ENCODE measurements around the gene MARCHF11. TPM values are rescaled to one million over a fixed set of nuclear protein-coding genes. Genes with fewer than 3 reads are reported as not detected.

MARCHF11 gene, protein sequence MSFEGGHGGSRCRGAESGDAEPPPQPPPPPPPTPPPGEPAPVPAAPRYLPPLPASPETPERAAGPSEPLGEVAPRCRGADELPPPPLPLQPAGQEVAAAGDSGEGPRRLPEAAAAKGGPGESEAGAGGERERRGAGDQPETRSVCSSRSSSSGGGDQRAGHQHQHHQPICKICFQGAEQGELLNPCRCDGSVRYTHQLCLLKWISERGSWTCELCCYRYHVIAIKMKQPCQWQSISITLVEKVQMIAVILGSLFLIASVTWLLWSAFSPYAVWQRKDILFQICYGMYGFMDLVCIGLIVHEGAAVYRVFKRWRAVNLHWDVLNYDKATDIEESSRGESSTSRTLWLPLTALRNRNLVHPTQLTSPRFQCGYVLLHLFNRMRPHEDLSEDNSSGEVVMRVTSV
- total RNA-seq: not detected

DNA sequence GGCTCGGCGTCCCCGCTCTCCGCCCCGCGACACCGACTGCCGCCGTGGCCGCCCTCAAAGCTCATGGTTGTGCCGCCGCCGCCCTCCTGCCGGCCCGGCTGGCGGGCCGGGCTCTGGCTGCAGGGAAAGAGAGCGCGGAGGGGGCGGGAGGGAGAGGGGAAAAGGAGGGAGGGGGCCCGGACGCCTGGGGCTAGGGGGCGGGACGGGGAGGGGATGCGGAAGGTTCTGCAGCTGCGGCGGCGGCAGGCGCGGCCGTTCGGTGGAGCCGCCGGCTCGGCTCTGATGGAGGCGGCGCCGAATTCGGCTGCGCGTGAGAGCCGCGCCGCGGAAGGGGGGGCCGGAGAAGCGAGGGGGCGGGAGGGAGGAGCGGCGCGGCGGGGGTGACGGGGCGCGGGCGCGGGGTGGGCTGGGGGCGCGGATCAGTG is at the start of gene MARCHF11:
MARCHF11 (minus strand) TSS at position 281 of the 425 bp plus-strand sequence; CDS start at position 65, 216 bp downstream.
- Mint-ChIP-seq H3K4me1 (peaks cover 3% of the 10 kb centered on the region), H3K27ac (no peak within 1 kb of the TSS), H3K36me3 (peaks cover 3% of the 10 kb centered on the region), H3K4me3 (no peak within 1 kb of the TSS), H3K27me3 (peaks cover 51% of the 10 kb centered on the region), H3K9me3 (peaks cover 2% of the 10 kb centered on the region)
- DNase-seq: no peak

DNA sequence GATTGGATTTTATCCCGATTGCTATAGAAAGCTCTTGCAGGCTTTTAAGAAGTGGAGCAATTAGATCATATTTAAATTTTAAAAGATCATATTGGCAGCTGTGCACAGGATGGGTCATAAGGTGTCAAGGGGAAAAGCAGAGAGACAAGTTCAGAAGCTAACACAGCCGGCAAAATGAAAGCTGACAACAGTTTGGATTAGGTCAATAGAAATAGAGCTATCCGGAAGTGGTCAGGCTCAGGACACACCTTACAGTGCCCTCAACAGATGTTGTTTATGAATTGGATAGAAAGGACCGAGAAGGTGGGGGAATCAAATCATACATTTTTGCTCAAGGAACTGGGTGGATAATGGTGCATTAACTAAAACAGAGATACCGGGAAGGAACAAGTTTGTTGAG is 46.3 kb upstream of the MARCHF11 start:
- no peaks in the 10 kb centered on the region for H3K4me1 Mint-ChIP-seq
- DNase-seq: no peak
- H3K36me3 Mint-ChIP-seq: no peaks in the 10 kb centered on the region
- no peaks in the 10 kb centered on the region for H3K27me3 Mint-ChIP-seq
- H3K27ac Mint-ChIP-seq: no peak overlapping the region
- H3K9me3 Mint-ChIP-seq: no peaks in the 10 kb centered on the region
- H3K4me3 Mint-ChIP-seq: no peak overlapping the region

DNA sequence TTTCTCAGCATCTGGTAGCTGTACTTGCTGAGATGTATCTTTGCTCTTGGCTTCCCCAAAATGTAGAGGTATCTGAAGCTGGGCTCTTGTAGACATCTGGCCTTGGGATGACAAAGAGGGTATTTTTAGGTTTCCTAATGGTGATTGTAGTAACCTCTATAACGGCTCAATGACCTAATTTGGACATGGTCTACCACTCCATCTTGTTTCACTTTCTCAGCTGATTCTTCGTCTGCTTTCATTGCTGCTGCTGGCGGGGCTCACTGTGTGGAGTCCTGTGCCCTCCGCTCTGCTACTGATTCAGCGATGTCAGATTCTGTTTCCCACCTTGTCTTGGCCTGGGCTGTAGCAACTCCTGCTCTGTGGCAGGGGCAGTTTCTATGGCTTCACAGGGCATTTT is 12.7 kb upstream of the MARCHF11 start:
- no peaks in the 10 kb centered on the region for H3K4me1 Mint-ChIP-seq
- H3K4me3 Mint-ChIP-seq: no peak overlapping the region
- peaks cover 4% of the 10 kb centered on the region for H3K9me3 Mint-ChIP-seq
- peaks cover 6% of the 10 kb centered on the region for H3K27me3 Mint-ChIP-seq
- H3K36me3 Mint-ChIP-seq: no peaks in the 10 kb centered on the region
- no peak overlapping the region for H3K27ac Mint-ChIP-seq
- DNase-seq: no peak

DNA sequence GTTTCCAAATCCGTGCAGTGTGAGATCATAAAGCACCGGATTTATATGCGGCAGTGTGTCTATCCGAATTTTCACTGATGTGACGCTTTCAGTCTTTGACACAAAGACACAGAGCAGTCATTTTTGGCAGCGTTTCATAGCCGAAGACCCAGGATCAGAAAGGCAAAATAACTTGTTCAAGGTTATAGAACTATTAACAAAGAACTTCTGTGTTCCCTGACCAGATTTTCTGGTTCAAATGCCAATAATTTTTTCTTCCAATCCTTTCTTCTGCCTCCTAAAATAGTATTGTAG is 1.1 kb upstream of the MARCHF11 start:
- Mint-ChIP-seq H3K9me3 (peaks cover 2% of the 10 kb centered on the region), H3K36me3 (peaks cover 3% of the 10 kb centered on the region), H3K27ac (no peak overlapping the region), H3K27me3 (peaks cover 51% of the 10 kb centered on the region), H3K4me3 (no peak overlapping the region), H3K4me1 (peaks cover 3% of the 10 kb centered on the region)
- DNase-seq: no peak

DNA sequence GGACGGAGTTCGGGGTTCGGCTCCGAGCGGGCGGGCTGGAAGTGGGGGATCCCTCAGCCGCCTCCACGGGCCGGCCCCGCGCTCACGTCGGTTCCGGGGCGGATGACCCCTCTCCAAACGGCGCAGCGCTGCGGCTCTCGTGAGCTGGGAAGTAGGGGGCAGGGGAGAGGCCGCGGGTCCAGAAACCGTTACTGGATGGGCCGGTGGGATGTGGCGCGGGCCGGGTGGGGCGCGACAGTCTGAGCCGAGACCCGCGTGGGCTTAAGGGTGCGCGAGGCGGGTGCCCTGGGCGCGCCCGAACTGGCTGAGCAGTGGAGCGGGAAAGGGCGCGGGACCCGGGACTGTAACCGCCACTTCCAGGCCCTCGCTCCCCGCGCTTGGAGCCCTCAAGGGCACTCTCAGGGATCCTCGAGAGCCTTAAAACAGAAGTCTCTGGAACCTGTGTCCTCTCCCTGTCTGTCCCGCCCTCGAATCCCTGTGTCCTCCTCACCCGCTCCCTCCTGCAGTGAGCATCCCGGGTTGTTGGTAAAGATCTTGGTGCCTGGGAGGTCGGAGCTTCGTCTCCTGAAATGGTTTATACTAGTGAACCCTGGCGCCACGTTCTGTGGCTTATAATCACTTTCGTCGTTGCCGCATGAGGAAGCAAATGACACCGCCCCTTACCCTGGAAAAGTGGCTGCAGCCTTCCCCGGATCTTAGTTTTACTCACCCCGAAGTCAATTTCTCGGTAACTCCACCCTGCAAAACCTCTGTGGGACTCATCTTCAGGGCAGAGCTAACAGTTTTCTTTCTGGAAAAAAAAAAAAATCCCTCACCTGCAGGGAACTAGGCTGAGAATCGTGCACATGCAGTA is 571 bp upstream of the MARCHF11 start:
- Mint-ChIP-seq H3K4me1 (peaks cover 3% of the 10 kb centered on the region), H3K27ac (no peak overlapping the region), H3K4me3 (no peak overlapping the region), H3K36me3 (peaks cover 3% of the 10 kb centered on the region), H3K27me3 (peaks cover 51% of the 10 kb centered on the region), H3K9me3 (peaks cover 2% of the 10 kb centered on the region)
- DNase-seq: no peak

DNA sequence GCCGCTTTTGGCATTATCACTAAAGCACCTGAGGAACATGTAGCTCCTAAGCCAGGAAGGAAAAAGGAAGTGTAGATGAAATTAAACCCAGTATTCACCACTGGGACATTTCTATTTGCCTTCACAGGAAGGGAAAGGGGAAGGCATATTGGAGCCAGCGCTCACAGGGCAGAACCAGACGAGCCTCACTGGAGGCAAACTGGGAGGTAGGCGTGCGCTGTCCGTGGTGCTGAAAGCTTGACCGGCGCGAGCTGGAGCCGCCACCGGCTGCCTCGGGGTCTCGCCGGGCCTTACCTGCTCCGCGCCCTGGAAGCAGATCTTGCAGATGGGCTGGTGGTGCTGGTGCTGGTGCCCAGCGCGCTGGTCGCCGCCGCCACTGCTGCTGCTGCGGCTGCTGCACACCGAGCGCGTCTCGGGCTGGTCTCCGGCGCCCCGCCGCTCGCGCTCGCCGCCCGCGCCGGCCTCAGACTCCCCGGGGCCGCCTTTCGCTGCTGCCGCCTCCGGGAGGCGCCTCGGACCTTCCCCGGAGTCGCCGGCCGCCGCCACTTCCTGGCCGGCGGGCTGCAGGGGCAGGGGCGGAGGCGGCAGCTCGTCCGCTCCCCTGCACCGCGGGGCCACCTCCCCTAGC is 732 bp downstream of the MARCHF11 start:
- Mint-ChIP-seq H3K36me3 (peaks cover 3% of the 10 kb centered on the region), H3K27me3 (peaks cover 51% of the 10 kb centered on the region), H3K4me3 (no peak overlapping the region), H3K27ac (no peak overlapping the region), H3K9me3 (peaks cover 2% of the 10 kb centered on the region), H3K4me1 (peaks cover 3% of the 10 kb centered on the region)
- peak; percentile 31 for DNase-seq

DNA sequence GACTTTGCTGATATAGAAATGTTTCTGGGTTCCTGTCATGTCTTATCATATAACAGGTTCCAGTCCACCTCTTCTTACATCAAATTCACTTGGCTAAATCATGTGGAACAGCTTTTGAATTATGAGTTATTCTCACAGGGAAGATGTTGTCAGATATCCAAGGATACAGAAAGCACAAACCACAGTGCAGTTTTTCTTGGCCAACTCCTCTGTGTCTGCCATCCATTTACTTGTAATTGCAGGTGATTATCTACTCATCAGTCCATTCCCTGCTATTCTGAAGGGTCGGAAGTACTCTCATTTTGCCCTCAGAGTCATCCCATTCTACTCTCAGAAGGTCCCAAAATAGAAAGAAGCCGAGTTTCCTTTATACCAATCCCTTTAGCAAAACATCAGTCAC is 10.0 kb downstream of the MARCHF11 start:
- H3K9me3 Mint-ChIP-seq: no peaks in the 10 kb centered on the region
- no peaks in the 10 kb centered on the region for H3K4me1 Mint-ChIP-seq
- no peak for DNase-seq
- H3K27me3 Mint-ChIP-seq: peaks cover 10% of the 10 kb centered on the region
- H3K27ac Mint-ChIP-seq: no peak overlapping the region
- H3K4me3 Mint-ChIP-seq: no peak overlapping the region
- H3K36me3 Mint-ChIP-seq: no peaks in the 10 kb centered on the region

DNA sequence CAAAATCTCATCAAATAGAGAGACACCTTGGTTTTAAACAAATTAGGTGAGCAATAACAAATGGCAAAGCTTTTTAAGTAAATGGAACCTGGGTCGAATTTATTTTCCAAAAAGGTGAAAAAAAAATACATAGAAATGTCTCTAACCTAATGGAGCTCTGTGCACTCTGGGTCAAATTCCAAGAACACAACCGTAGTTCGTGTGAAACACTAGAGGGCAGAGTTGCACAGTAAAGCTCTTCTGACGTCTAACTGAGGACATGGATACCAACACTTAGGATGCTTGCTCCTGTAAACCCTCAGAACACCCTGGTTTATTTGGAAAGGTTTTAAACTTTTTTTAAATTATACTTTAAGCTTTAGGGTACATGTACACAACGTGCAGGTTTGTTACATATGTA is 18.9 kb downstream of the MARCHF11 start:
- no peaks in the 10 kb centered on the region for H3K9me3 Mint-ChIP-seq

DNA sequence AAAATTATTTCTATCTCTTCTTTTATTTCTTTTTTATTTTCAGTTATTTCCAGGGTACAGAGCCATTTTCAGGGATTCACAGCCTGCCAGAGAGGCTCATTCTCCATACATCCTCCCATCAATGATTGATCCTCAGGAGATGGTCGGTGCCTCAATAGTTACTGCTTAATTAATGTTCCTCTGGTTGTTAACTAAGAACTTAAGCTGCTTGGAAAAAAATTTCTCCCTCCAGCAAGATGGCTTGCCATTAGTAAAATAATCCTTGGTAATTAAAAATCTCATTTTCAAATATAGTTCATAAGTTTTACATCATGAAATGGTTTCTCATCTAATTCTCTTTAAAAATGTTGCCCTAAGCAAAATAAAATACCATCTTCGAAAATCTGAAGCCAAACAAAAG is 20.0 kb downstream of the MARCHF11 start:
- Mint-ChIP-seq H3K36me3 (no peaks in the 10 kb centered on the region), H3K9me3 (no peaks in the 10 kb centered on the region), H3K27me3 (peaks cover 5% of the 10 kb centered on the region), H3K4me3 (no peak overlapping the region), H3K4me1 (no peaks in the 10 kb centered on the region), H3K27ac (no peak overlapping the region)
- DNase-seq: no peak

More for the DNA sequence above, 18.9 kb downstream of the MARCHF11 start:
- Mint-ChIP-seq H3K4me1 (no peaks in the 10 kb centered on the region), H3K36me3 (no peaks in the 10 kb centered on the region), H3K27me3 (peaks cover 5% of the 10 kb centered on the region), H3K4me3 (no peak overlapping the region), H3K27ac (no peak overlapping the region)
- DNase-seq: no peak

DNA sequence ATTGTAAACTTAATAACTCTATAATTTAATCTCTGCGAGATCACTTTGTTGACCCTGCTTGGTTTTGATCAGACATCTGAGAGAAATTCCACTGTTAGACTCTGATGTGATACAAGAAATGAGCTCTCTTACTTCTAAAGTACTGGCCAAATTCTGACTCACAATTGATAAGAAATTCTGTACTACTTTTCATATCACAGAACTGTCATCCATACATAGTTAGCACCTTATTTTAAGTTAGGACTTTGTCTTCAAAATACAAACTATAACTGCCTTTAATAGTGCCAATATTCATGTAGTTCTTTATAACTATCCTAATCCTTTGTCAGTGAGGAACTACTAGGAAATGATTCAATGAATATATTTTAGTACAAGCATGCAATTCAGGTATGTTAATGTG is 23.4 kb downstream of the MARCHF11 start:
- Mint-ChIP-seq H3K9me3 (no peaks in the 10 kb centered on the region), H3K36me3 (no peaks in the 10 kb centered on the region), H3K4me3 (no peak overlapping the region), H3K27ac (no peak overlapping the region), H3K4me1 (no peaks in the 10 kb centered on the region), H3K27me3 (peaks cover 5% of the 10 kb centered on the region)
- DNase-seq: no peak

DNA sequence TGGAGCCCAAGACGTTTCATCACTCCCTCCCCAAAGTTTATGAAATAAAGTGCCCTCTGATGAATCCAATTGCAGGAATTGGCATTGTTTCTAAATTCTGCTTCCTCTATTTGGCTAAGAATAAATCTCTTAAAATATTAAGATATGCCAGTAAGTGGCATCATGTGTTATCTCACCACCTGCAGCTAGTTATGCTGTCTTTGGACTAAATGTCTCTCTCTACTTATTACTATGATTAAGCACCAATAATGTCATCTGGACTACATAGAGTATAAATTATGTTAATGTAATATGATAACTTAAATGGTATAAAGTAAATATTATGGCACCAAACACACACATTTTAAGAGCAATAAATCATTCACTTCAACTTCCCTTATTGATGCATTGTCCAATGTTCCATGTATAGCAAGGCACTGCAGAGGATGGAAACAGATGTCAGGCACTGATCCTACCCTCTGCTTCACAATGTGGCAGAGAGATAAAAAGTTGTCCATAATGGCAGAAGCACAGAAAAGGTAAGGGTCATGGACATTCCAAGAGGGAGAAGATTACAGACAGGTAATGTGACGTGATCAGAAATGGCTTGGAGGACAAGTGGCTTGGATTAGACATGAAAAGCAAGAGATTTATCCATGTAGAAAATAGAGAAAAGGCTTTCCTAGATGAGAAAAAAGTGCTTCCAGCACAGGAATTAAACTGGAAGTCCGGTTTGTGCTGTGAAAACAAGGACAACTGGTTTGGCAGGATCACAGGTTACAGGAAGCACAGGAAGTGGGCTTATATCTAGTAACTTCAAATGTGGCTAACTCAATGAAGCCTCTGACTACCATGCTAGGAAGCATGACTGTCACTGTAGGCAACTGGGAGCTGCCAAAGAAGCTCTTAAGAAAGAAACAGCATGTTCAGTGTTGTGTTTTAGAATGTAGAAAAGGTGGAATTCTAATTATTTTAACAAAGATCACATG is 26.7 kb downstream of the MARCHF11 start:
- Mint-ChIP-seq H3K27ac (no peak overlapping the region), H3K27me3 (peaks cover 5% of the 10 kb centered on the region), H3K36me3 (no peaks in the 10 kb centered on the region), H3K4me1 (no peaks in the 10 kb centered on the region), H3K9me3 (peaks cover 1% of the 10 kb centered on the region), H3K4me3 (no peak overlapping the region)
- DNase-seq: no peak

DNA sequence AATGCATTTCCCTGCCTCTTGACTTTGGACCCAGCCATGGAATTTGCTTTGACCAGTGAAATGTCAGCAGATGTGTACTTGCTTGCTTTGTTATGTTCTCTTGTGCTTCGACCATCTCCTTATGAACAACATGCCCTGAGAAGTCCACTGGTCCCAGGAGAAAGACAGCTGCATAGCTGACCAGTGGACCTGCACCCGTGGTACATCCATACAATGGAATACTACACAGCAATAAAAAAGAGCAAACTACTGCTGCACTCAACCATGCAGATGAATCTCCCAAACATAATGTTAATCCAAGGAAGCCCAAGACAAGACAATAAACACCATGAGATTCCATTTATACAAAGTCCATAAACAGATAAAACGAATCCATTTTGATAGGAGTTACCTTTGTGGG is 30.0 kb downstream of the MARCHF11 start:
- H3K27ac Mint-ChIP-seq: no peak overlapping the region
- no peak overlapping the region for H3K4me3 Mint-ChIP-seq
- no peaks in the 10 kb centered on the region for H3K27me3 Mint-ChIP-seq
- H3K4me1 Mint-ChIP-seq: no peaks in the 10 kb centered on the region
- no peaks in the 10 kb centered on the region for H3K36me3 Mint-ChIP-seq
- H3K9me3 Mint-ChIP-seq: peaks cover 1% of the 10 kb centered on the region
- no peak for DNase-seq

DNA sequence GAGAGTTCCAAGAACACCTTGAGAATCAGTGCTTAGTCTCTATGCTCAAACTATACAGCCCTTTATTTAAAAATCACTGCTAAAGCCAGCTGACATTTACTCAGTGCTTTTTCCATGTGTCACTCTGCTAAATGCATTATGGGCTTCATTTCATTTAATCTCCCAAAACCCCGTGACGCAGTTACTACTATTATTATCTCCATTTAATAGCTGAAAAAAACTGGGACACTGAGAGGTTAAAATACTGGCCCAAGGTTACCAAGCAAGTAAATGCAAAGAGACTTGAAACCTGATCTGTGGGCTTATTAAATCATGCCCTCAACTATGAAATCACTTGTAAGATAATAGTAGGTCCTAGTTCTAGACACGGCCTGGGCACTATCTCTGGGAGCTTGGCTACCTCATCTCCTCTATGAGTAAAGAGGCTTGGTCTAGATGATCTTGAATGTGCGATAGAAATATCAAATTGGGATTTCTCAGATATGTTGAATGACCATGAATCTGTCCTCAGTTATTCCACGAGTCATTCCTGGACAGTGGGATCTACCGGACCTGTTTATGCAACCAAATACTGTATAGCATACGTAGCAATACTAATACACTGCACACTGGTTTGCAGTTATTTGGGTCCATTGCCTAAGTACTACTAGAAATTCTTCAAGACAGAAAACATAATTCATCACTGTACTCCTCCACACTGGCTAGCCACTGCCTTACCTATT is 32.3 kb downstream of the MARCHF11 start:
- H3K9me3 Mint-ChIP-seq: peaks cover 1% of the 10 kb centered on the region

DNA sequence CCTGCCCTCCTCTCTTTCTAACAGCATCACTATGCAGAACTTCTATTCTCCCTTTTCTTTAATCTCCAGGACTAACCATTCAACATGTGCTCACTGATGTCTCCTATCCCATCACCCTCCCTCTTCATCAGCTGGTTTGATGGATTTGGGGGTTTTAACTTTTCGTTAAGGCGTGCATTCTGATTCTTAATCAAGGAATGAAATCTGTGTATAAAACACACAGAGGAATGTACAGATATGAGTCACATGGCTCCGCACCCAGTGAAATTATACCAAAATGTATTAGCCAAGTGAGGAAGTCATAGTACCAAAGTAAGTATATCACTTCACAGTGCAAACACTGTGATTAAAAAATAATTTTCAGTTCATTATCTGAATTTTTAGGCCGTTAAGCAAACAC is 35.2 kb downstream of the MARCHF11 start:
- Mint-ChIP-seq H3K4me3 (no peak overlapping the region), H3K27ac (no peak overlapping the region), H3K9me3 (peaks cover 2% of the 10 kb centered on the region), H3K4me1 (no peaks in the 10 kb centered on the region), H3K36me3 (no peaks in the 10 kb centered on the region), H3K27me3 (no peaks in the 10 kb centered on the region)
- DNase-seq: no peak

More for the DNA sequence above, 32.3 kb downstream of the MARCHF11 start:
- no peaks in the 10 kb centered on the region for H3K36me3 Mint-ChIP-seq
- no peaks in the 10 kb centered on the region for H3K27me3 Mint-ChIP-seq
- H3K4me3 Mint-ChIP-seq: no peak overlapping the region
- H3K27ac Mint-ChIP-seq: no peak overlapping the region
- no peak for DNase-seq
- no peaks in the 10 kb centered on the region for H3K4me1 Mint-ChIP-seq
